ENCODE measurements around the gene KLF13. TPM values are rescaled to one million over a fixed set of nuclear protein-coding genes. Genes with fewer than 3 reads are reported as not detected.

KLF13 gene
- total RNA-seq, 2 donors from 2014 or later, result 95.1 to 153 TPM

GRCh38 chr15:31366169-31366734, 39.6 kb downstream of the KLF13 start:
- no peaks in the 10 kb centered on the region for H3K9me3 Mint-ChIP-seq
- ATAC-seq (no peak), DNase-seq (ENCODE audit: low spot score) (no peak)
- H3K4me3 Mint-ChIP-seq, result peak overlapping the region; percentile 89
- H3K27me3 Mint-ChIP-seq, result no peaks in the 10 kb centered on the region
- H3K4me1 Mint-ChIP-seq (ENCODE audit: low read depth in 2 of 2), result peaks cover 93 to 99% of the 10 kb centered on the region in 2 donors
- peaks cover 7% of the 10 kb centered on the region for H3K36me3 Mint-ChIP-seq
- H3K27ac Mint-ChIP-seq, result peak overlapping the region; percentile 83 to 99

- peak; percentile 25 for DNase-seq (ENCODE audit: low spot score)
- Mint-ChIP-seq H3K27ac (peak overlapping the region; percentile 83 to 99), H3K9me3 (no peaks in the 10 kb centered on the region), H3K4me3 (peak overlapping the region; percentile 89), H3K27me3 (no peaks in the 10 kb centered on the region), H3K4me1 (ENCODE audit: low read depth in 2 of 2) (peaks cover 85 to 90% of the 10 kb centered on the region in 2 donors), H3K36me3 (peaks cover 7% of the 10 kb centered on the region)
- no peak for ATAC-seq
Measured at GRCh38 chr15:31367021-31367729, 40.5 kb downstream of the KLF13 start.

GRCh38 chr15:31367730-31368344, 41.2 kb downstream of the KLF13 start:
- peak; percentile 78 for DNase-seq (ENCODE audit: low spot score)
- H3K9me3 Mint-ChIP-seq, result no peaks in the 10 kb centered on the region
- H3K36me3 Mint-ChIP-seq, result peaks cover 7% of the 10 kb centered on the region
- H3K4me1 Mint-ChIP-seq (ENCODE audit: low read depth in 2 of 2), result peaks cover 82 to 84% of the 10 kb centered on the region in 2 donors
- ATAC-seq, result peak; percentile 72 to 79
- H3K4me3 Mint-ChIP-seq, result peak overlapping the region; percentile 89
- peak overlapping the region; percentile 83 to 99 for H3K27ac Mint-ChIP-seq
- H3K27me3 Mint-ChIP-seq, result no peaks in the 10 kb centered on the region

- peaks cover 71% of the 10 kb centered on the region in 2 donors for H3K4me1 Mint-ChIP-seq (ENCODE audit: low read depth in 2 of 2)
- peaks cover 7% of the 10 kb centered on the region for H3K36me3 Mint-ChIP-seq
- H3K4me3 Mint-ChIP-seq, result peak overlapping the region; percentile 89
- H3K9me3 Mint-ChIP-seq, result no peaks in the 10 kb centered on the region
- ATAC-seq, result no peak
- no peaks in the 10 kb centered on the region for H3K27me3 Mint-ChIP-seq
- no peak for DNase-seq (ENCODE audit: low spot score)
- H3K27ac Mint-ChIP-seq, result peak overlapping the region; percentile 83 to 99
Measured at GRCh38 chr15:31369727-31370126, 43.1 kb downstream of the KLF13 start.

GRCh38 chr15:31371520-31372240, 45.0 kb downstream of the KLF13 start:
- ATAC-seq (no peak), DNase-seq (ENCODE audit: low spot score) (no peak)
- Mint-ChIP-seq H3K27ac (peak overlapping the region; percentile 83 to 99), H3K4me3 (no peak overlapping the region), H3K4me1 (ENCODE audit: low read depth in 2 of 2) (peaks cover 63 to 72% of the 10 kb centered on the region in 2 donors), H3K27me3 (no peaks in the 10 kb centered on the region), H3K9me3 (no peaks in the 10 kb centered on the region), H3K36me3 (peaks cover 7% of the 10 kb centered on the region)

GRCh38 chr15:31372635-31373091, 46.0 kb downstream of the KLF13 start:
- no peak for DNase-seq (ENCODE audit: low spot score)
- Mint-ChIP-seq H3K36me3 (peaks cover 7% of the 10 kb centered on the region), H3K4me3 (no peak overlapping the region), H3K4me1 (ENCODE audit: low read depth in 2 of 2) (peaks cover 57 to 62% of the 10 kb centered on the region in 2 donors), H3K27ac (peak overlapping the region; percentile 76 to 99), H3K9me3 (no peaks in the 10 kb centered on the region), H3K27me3 (no peaks in the 10 kb centered on the region)
- no peak for ATAC-seq

- Mint-ChIP-seq H3K9me3 (no peaks in the 10 kb centered on the region), H3K4me3 (no peak overlapping the region), H3K4me1 (ENCODE audit: low read depth in 2 of 2) (peaks cover 54 to 60% of the 10 kb centered on the region in 2 donors), H3K36me3 (peaks cover 7% of the 10 kb centered on the region), H3K27ac (peak overlapping the region; percentile 76 to 99), H3K27me3 (no peaks in the 10 kb centered on the region)
- no peak for ATAC-seq
- no peak for DNase-seq (ENCODE audit: low spot score)
Measured at GRCh38 chr15:31373096-31373865, 46.6 kb downstream of the KLF13 start.

- no peak for ATAC-seq
- H3K4me1 Mint-ChIP-seq (ENCODE audit: low read depth in 2 of 2), result peaks cover 55 to 60% of the 10 kb centered on the region in 2 donors
- DNase-seq (ENCODE audit: low spot score), result no peak
- H3K36me3 Mint-ChIP-seq, result peaks cover 7% of the 10 kb centered on the region
- no peaks in the 10 kb centered on the region for H3K9me3 Mint-ChIP-seq
- H3K27me3 Mint-ChIP-seq, result no peaks in the 10 kb centered on the region
- H3K4me3 Mint-ChIP-seq, result no peak overlapping the region
- peak overlapping the region in 1 of 2 donors; percentile 53 for H3K27ac Mint-ChIP-seq
Measured at GRCh38 chr15:31373970-31374369, 47.3 kb downstream of the KLF13 start.

GRCh38 chr15:31374489-31374888, 47.9 kb downstream of the KLF13 start:
- peaks cover 6% of the 10 kb centered on the region for H3K36me3 Mint-ChIP-seq
- no peak overlapping the region for H3K4me3 Mint-ChIP-seq
- ATAC-seq (no peak), DNase-seq (ENCODE audit: low spot score) (no peak)
- peak overlapping the region in 1 of 2 donors; percentile 53 for H3K27ac Mint-ChIP-seq
- no peaks in the 10 kb centered on the region for H3K9me3 Mint-ChIP-seq
- H3K4me1 Mint-ChIP-seq (ENCODE audit: low read depth in 2 of 2), result peaks cover 52 to 60% of the 10 kb centered on the region in 2 donors
- no peaks in the 10 kb centered on the region for H3K27me3 Mint-ChIP-seq

- peaks cover 50 to 55% of the 10 kb centered on the region in 2 donors for H3K4me1 Mint-ChIP-seq (ENCODE audit: low read depth in 2 of 2)
- peak overlapping the region; percentile 26 to 53 for H3K27ac Mint-ChIP-seq
- H3K4me3 Mint-ChIP-seq, result no peak overlapping the region
- no peak for DNase-seq (ENCODE audit: low spot score)
- peaks cover under 1% of the 10 kb centered on the region for H3K36me3 Mint-ChIP-seq
- no peak for ATAC-seq
- H3K9me3 Mint-ChIP-seq, result no peaks in the 10 kb centered on the region
- H3K27me3 Mint-ChIP-seq, result no peaks in the 10 kb centered on the region
Measured at GRCh38 chr15:31374986-31375385, 48.4 kb downstream of the KLF13 start.

GRCh38 chr15:31375772-31376171, 49.1 kb downstream of the KLF13 start:
- ATAC-seq, result no peak
- peak overlapping the region; percentile 26 to 67 for H3K27ac Mint-ChIP-seq
- H3K36me3 Mint-ChIP-seq, result no peaks in the 10 kb centered on the region

GRCh38 chr15:31376511-31376910, 49.9 kb downstream of the KLF13 start:
- H3K27me3 Mint-ChIP-seq, result no peaks in the 10 kb centered on the region
- peak overlapping the region; percentile 26 to 67 for H3K27ac Mint-ChIP-seq
- H3K4me3 Mint-ChIP-seq, result no peak overlapping the region
- ATAC-seq (no peak), DNase-seq (ENCODE audit: low spot score) (no peak)
- H3K9me3 Mint-ChIP-seq, result no peaks in the 10 kb centered on the region
- H3K36me3 Mint-ChIP-seq, result no peaks in the 10 kb centered on the region
- H3K4me1 Mint-ChIP-seq (ENCODE audit: low read depth in 2 of 2), result peaks cover 42 to 45% of the 10 kb centered on the region in 2 donors

More at GRCh38 chr15:31375772-31376171, 49.1 kb downstream of the KLF13 start:
- DNase-seq (ENCODE audit: low spot score), result no peak
- no peaks in the 10 kb centered on the region for H3K9me3 Mint-ChIP-seq
- H3K4me3 Mint-ChIP-seq, result no peak overlapping the region
- H3K4me1 Mint-ChIP-seq (ENCODE audit: low read depth in 2 of 2), result peaks cover 42 to 47% of the 10 kb centered on the region in 2 donors
- H3K27me3 Mint-ChIP-seq, result no peaks in the 10 kb centered on the region

GRCh38 chr15:31377030-31377429, 50.4 kb downstream of the KLF13 start:
- H3K9me3 Mint-ChIP-seq, result no peaks in the 10 kb centered on the region
- DNase-seq (ENCODE audit: low spot score) (no peak), ATAC-seq (no peak)
- H3K4me3 Mint-ChIP-seq, result no peak overlapping the region
- H3K27ac Mint-ChIP-seq, result peak overlapping the region in 1 of 2 donors; percentile 69
- H3K4me1 Mint-ChIP-seq (ENCODE audit: low read depth in 2 of 2), result peaks cover 44 to 48% of the 10 kb centered on the region in 2 donors
- no peaks in the 10 kb centered on the region for H3K36me3 Mint-ChIP-seq
- H3K27me3 Mint-ChIP-seq, result no peaks in the 10 kb centered on the region
